ENCODE measurements around the gene SRPRA. TPM values are rescaled to one million over a fixed set of nuclear protein-coding genes. Genes with fewer than 3 reads are reported as not detected.
"Not testable (repeated sequence)": the region's sequence is repeated elsewhere in the genome, so short reads cannot be mapped to it uniquely, and the experiment has no call there.

Gene SRPRA
- total RNA-seq, 5 donors from 2014 or later (not counting 1 experiment from before 2014, with no cell fraction given) = 134 to 176 (median 142) TPM

DNA sequence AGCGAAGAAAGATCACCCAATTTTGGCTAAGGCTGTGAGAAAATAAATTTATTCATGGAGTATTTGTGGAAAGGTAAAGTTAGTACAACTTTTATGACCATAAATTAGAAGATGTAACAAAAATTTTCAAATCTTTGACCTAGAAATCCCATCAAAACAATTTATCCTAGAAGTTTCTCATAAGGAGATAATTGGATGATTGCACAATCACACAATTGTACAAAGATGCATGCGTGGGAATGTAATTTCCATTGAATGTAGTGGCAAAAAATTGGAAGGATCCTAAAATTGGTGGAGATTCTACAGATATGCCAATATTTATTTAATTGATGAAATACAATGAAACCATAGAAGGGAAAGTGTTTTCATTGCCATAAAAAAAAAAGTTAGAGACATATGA, 11.6 kb downstream of the SRPRA start:
- CTCF ChIA-PET = interaction anchor here in 1 of 2 donors (0.5 to 0.6 kb wide), 2 partner anchors 8 to 13 kb away, joined by 3 to 4 read pairs; no protein-coding TSS in a partner anchor

DNA sequence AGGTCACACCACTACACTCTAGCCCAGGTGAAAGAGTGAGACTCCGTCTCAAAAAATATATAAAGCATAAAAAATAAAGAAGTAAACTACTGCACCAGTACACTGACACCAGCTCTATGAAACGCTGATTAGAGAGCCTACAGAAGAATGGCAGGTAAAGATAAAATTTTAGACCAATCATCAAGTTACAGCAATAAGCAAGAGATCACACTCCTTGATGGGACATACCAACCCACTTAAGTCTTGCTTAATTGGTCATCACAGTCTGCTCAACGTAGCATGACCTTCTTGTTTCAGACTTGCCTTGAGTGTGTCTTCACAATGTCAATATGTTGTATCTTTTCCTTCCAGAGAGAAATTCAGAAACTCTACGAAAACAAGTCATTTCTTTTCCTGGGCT, 12.5 kb downstream of the SRPRA start:
- ATAC-seq (replicated peaks in 1 of 4) (no peak), DNase-seq (no peak)
- Histone ChIP-seq H3K27ac (ENCODE audit: low read length) (no peak overlapping the region), H3K36me3 (ENCODE audit: control insufficient read depth in 2 of 2, extremely low read depth in 1 of 2, insufficient read depth in 1 of 2, low read length in 1 of 2) (peaks cover 10 to 17% of the 10 kb centered on the region in 2 donors), H3K9me3 (no peaks in the 10 kb centered on the region), H3K27me3 (replicated peaks in 1 of 2; ENCODE audit: control insufficient read depth in 2 of 2, extremely low read depth in 1 of 2, insufficient read depth in 2 of 2, low read length in 1 of 2) (no peaks in the 10 kb centered on the region), H3K4me3 (ENCODE audit: control insufficient read depth in 1 of 2, extremely low read depth in 1 of 2, low read length in 1 of 2) (no peak overlapping the region), H3K4me1 (ENCODE audit: control insufficient read depth in 1 of 2, extremely low read depth in 1 of 2, insufficient read depth in 2 of 2, low read length in 2 of 2) (no peaks in the 10 kb centered on the region)
- no peaks in the 10 kb centered on the region for H3K9me3 Mint-ChIP-seq
- ChIA-PET POLR2A (no interaction called here), CTCF (no interaction called here)
- H3K4me1 Mint-ChIP-seq = no peaks in the 10 kb centered on the region
- H3K4me3 Mint-ChIP-seq = no peak overlapping the region
- H3K27me3 Mint-ChIP-seq = no peaks in the 10 kb centered on the region
- peaks cover 14% of the 10 kb centered on the region for H3K36me3 Mint-ChIP-seq
- 100% methylated on average over 2 of the region's 4 CpGs for WGBS (ENCODE audit: insufficient coverage)
- no peak overlapping the region for H3K27ac Mint-ChIP-seq

More for the DNA sequence above, 11.6 kb downstream of the SRPRA start:
- no CpG with 5 or more reads among the region's 2 CpGs for WGBS (ENCODE audit: insufficient coverage)
- no peak overlapping the region for H3K4me3 Mint-ChIP-seq
- H3K9me3 Mint-ChIP-seq = no peaks in the 10 kb centered on the region
- Histone ChIP-seq H3K4me1 (ENCODE audit: control insufficient read depth in 1 of 2, extremely low read depth in 1 of 2, insufficient read depth in 2 of 2, low read length in 2 of 2) (no peaks in the 10 kb centered on the region), H3K4me3 (ENCODE audit: control insufficient read depth in 1 of 2, extremely low read depth in 1 of 2, low read length in 1 of 2) (no peak overlapping the region), H3K27me3 (replicated peaks in 1 of 2; ENCODE audit: control insufficient read depth in 2 of 2, extremely low read depth in 1 of 2, insufficient read depth in 2 of 2, low read length in 1 of 2) (no peaks in the 10 kb centered on the region), H3K27ac (ENCODE audit: low read length) (no peak overlapping the region), H3K9me3 (no peaks in the 10 kb centered on the region), H3K36me3 (ENCODE audit: control insufficient read depth in 2 of 2, extremely low read depth in 1 of 2, insufficient read depth in 1 of 2, low read length in 1 of 2) (peaks cover 10 to 20% of the 10 kb centered on the region in 2 donors)
- ATAC-seq (replicated peaks in 1 of 4) = no peak
- no peaks in the 10 kb centered on the region for H3K4me1 Mint-ChIP-seq
- peaks cover 13% of the 10 kb centered on the region for H3K36me3 Mint-ChIP-seq
- POLR2A ChIA-PET = no interaction called here
- H3K27me3 Mint-ChIP-seq = no peaks in the 10 kb centered on the region
- DNase-seq = no peak
- peak overlapping the region in 1 of 2 donors; percentile 11 for H3K27ac Mint-ChIP-seq

DNA sequence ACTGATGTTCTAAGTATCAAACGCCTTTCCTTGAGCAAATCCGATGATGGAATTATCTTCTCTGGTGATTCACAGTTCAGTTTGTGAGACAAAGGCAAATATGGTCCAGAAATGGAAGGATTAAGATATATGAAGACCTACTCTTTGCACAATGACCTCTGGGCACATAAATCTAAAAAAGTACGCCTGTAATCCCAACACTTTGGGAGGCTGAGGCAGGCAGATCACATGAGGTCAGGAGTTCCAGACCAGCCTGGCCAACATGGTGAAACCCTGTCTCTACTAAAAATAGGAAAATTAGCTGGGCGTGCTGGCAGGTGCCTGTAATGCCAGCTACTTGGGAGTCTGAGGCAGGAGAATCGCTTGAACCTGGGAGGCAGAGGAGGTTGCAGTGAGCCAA, 13.2 kb downstream of the SRPRA start:
- ATAC-seq (replicated peaks in 1 of 4); H3K9me3 Mint-ChIP-seq; H3K27ac ChIP-seq (ENCODE audit: low read length); H3K4me1 Mint-ChIP-seq; CTCF ChIA-PET; H3K27me3 ChIP-seq (replicated peaks in 1 of 2; ENCODE audit: control insufficient read depth in 2 of 2, extremely low read depth in 1 of 2, insufficient read depth in 2 of 2, low read length in 1 of 2); H3K4me3 Mint-ChIP-seq; DNase-seq; H3K27ac Mint-ChIP-seq; H3K27me3 Mint-ChIP-seq; H3K4me1 ChIP-seq (ENCODE audit: control insufficient read depth in 1 of 2, extremely low read depth in 1 of 2, insufficient read depth in 2 of 2, low read length in 2 of 2); H3K9me3 ChIP-seq; H3K4me3 ChIP-seq (ENCODE audit: control insufficient read depth in 1 of 2, extremely low read depth in 1 of 2, low read length in 1 of 2); POLR2A ChIA-PET: not testable (repeated sequence)
- WGBS (ENCODE audit: insufficient coverage) = 100% methylated on average over 3 of the region's 5 CpGs
- peaks cover 17% of the 10 kb centered on the region for H3K36me3 Mint-ChIP-seq
- H3K36me3 ChIP-seq (ENCODE audit: control insufficient read depth in 2 of 2, extremely low read depth in 1 of 2, insufficient read depth in 1 of 2, low read length in 1 of 2) = peaks cover 10 to 17% of the 10 kb centered on the region in 2 donors

DNA sequence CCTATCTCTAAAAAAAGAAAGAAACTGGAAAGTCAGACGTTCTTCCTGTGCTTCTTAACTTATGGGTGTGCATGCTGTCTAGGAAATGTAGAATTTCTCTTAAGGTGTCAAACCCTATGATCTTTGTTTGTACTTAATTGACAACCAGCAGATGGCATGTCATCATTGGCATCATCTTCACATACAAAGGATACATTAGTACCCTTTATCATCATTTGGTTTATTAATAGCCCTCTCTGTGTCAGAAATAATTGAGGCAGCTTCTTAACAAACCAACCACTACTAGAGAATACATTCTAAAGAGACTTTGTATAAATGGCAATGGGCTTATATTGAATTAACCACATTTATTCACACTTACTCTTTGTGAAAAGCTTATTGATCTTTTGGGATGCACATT, 13.9 kb downstream of the SRPRA start:
- no peaks in the 10 kb centered on the region for H3K27me3 ChIP-seq (replicated peaks in 1 of 2; ENCODE audit: control insufficient read depth in 2 of 2, extremely low read depth in 1 of 2, insufficient read depth in 2 of 2, low read length in 1 of 2)
- ChIA-PET POLR2A (no interaction called here), CTCF (no interaction called here)
- peaks cover 10 to 17% of the 10 kb centered on the region in 2 donors for H3K36me3 ChIP-seq (ENCODE audit: control insufficient read depth in 2 of 2, extremely low read depth in 1 of 2, insufficient read depth in 1 of 2, low read length in 1 of 2)
- H3K9me3 Mint-ChIP-seq = no peaks in the 10 kb centered on the region
- no peak overlapping the region for H3K27ac Mint-ChIP-seq
- H3K4me3 Mint-ChIP-seq = no peak overlapping the region
- no peak overlapping the region for H3K27ac ChIP-seq (ENCODE audit: low read length)
- peaks cover 20% of the 10 kb centered on the region for H3K36me3 Mint-ChIP-seq
- H3K9me3 ChIP-seq = no peaks in the 10 kb centered on the region
- DNase-seq (no peak), ATAC-seq (replicated peaks in 1 of 4) (no peak)
- H3K4me1 Mint-ChIP-seq = no peaks in the 10 kb centered on the region
- H3K4me3 ChIP-seq (ENCODE audit: control insufficient read depth in 1 of 2, extremely low read depth in 1 of 2, low read length in 1 of 2) = no peak overlapping the region
- no peaks in the 10 kb centered on the region for H3K4me1 ChIP-seq (ENCODE audit: control insufficient read depth in 1 of 2, extremely low read depth in 1 of 2, insufficient read depth in 2 of 2, low read length in 2 of 2)
- H3K27me3 Mint-ChIP-seq = no peaks in the 10 kb centered on the region
- WGBS (ENCODE audit: insufficient coverage) = no CpG with 5 or more reads among the region's 1 CpG

DNA sequence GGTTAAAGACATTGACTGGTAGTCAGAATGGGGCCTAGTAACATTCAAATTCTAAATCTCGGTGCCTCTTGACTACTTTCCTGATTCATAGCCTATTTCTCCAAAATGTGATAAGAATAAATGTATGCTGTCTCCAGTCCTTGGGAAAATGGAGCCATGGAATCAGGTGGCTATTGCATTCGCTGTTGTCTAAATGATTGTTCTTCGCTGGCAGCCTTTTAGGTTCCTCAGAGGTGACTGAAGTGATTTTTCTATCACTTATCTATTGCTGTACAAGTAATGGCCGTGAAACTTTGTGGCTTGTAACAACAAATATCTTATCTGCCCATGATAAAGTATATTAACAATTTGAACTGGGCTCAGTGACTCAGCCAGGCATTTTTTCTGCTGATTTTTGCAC, 15.4 kb downstream of the SRPRA start:
- H3K4me3 ChIP-seq (ENCODE audit: control insufficient read depth in 1 of 2, extremely low read depth in 1 of 2, low read length in 1 of 2) = no peak overlapping the region
- H3K27ac Mint-ChIP-seq = no peak overlapping the region
- H3K9me3 ChIP-seq = no peaks in the 10 kb centered on the region
- no peaks in the 10 kb centered on the region for H3K27me3 Mint-ChIP-seq
- H3K27ac ChIP-seq (ENCODE audit: low read length) = no peak overlapping the region
- no peaks in the 10 kb centered on the region for H3K9me3 Mint-ChIP-seq
- ChIA-PET CTCF (interaction anchor here in 1 of 2 donors (0.6 kb wide), 1 partner anchor 1776 kb away, joined by 3 read pairs; no protein-coding TSS in a partner anchor), POLR2A (no interaction called here)
- H3K27me3 ChIP-seq (replicated peaks in 1 of 2; ENCODE audit: control insufficient read depth in 2 of 2, extremely low read depth in 1 of 2, insufficient read depth in 2 of 2, low read length in 1 of 2) = no peaks in the 10 kb centered on the region
- no peak for ATAC-seq (replicated peaks in 1 of 4)
- no peaks in the 10 kb centered on the region for H3K4me1 Mint-ChIP-seq
- DNase-seq = no peak
- H3K4me3 Mint-ChIP-seq = no peak overlapping the region
- peaks cover 10 to 17% of the 10 kb centered on the region in 2 donors for H3K36me3 ChIP-seq (ENCODE audit: control insufficient read depth in 2 of 2, extremely low read depth in 1 of 2, insufficient read depth in 1 of 2, low read length in 1 of 2)
- no CpG with 5 or more reads among the region's 4 CpGs for WGBS (ENCODE audit: insufficient coverage)
- no peaks in the 10 kb centered on the region for H3K4me1 ChIP-seq (ENCODE audit: control insufficient read depth in 1 of 2, extremely low read depth in 1 of 2, insufficient read depth in 2 of 2, low read length in 2 of 2)
- peaks cover 23% of the 10 kb centered on the region for H3K36me3 Mint-ChIP-seq

DNA sequence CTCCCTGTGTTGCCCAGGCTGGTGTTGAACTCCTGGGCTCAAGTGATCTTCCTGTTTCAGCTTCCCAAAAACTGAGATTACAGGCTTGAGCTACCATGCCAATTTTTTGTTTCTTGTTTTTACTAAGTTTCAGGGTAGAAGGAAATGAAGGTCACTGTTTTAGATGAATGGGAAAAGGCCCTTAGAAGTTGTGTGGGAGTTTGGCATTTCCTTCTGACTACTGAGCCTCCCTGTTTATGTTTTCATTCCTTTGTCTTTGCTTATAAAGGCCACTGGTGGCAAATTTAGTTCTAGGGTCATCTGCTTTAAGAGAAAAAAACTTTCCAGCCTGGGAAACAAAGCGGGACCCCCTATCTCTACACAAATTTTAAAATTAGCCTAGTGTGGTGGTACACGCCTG, 22.1 kb downstream of the SRPRA start:
- Mint-ChIP-seq H3K36me3 (peaks cover 25% of the 10 kb centered on the region), H3K4me1 (no peaks in the 10 kb centered on the region), H3K27ac (no peak overlapping the region), H3K9me3 (no peaks in the 10 kb centered on the region), H3K27me3 (no peaks in the 10 kb centered on the region), H3K4me3 (no peak overlapping the region)
- ChIA-PET CTCF (interaction anchor here in 1 of 2 donors (0.7 kb wide), 1 partner anchor 41 kb away, joined by 7 read pairs; no protein-coding TSS in a partner anchor), POLR2A (no interaction called here)
- peaks cover 0 to 4% of the 10 kb centered on the region in 2 donors for H3K36me3 ChIP-seq (ENCODE audit: control insufficient read depth in 2 of 2, extremely low read depth in 1 of 2, insufficient read depth in 1 of 2, low read length in 1 of 2)
- H3K9me3 ChIP-seq = no peaks in the 10 kb centered on the region
- no peaks in the 10 kb centered on the region for H3K27me3 ChIP-seq (replicated peaks in 1 of 2; ENCODE audit: control insufficient read depth in 2 of 2, extremely low read depth in 1 of 2, insufficient read depth in 2 of 2, low read length in 1 of 2)
- WGBS (ENCODE audit: insufficient coverage) = 100% methylated on average over 1 of the region's 2 CpGs
- no peaks in the 10 kb centered on the region for H3K4me1 ChIP-seq (ENCODE audit: control insufficient read depth in 1 of 2, extremely low read depth in 1 of 2, insufficient read depth in 2 of 2, low read length in 2 of 2)
- H3K4me3 ChIP-seq (ENCODE audit: control insufficient read depth in 1 of 2, extremely low read depth in 1 of 2, low read length in 1 of 2) = no peak overlapping the region
- H3K27ac ChIP-seq (ENCODE audit: low read length) = no peak overlapping the region
- DNase-seq (no peak), ATAC-seq (replicated peaks in 1 of 4) (no peak)

DNA sequence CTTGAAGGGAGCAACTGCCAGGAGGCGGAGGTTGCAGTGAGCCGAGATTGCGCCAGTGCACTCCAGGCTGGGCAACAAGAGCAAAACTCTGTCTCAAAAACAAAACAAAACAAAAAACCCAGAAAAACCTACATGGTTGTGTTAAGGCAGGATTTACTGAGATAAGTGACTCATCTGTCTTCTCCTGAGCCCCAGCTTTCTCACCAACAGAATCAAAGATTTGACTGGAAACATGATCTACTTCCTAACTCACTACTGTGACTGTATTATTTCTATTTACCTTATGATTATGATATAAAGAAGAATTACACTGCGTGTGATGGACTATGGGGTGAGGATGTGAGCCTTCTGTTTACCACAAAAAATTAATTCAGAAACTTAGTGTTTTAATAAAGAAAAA, 35.3 kb downstream of the SRPRA start:
- WGBS (ENCODE audit: insufficient coverage) = no CpG with 5 or more reads among the region's 4 CpGs
- POLR2A ChIA-PET = interaction anchor here in 1 of 2 donors (0.6 kb wide), 1 partner anchor 16 kb away, joined by 4 read pairs; no protein-coding TSS in a partner anchor
- H3K36me3 Mint-ChIP-seq = peaks cover 27% of the 10 kb centered on the region
- Histone ChIP-seq H3K4me3 (ENCODE audit: control insufficient read depth in 1 of 2, extremely low read depth in 1 of 2, low read length in 1 of 2) (no peak overlapping the region), H3K27ac (ENCODE audit: low read length) (no peak overlapping the region), H3K4me1 (ENCODE audit: control insufficient read depth in 1 of 2, extremely low read depth in 1 of 2, insufficient read depth in 2 of 2, low read length in 2 of 2) (no peaks in the 10 kb centered on the region), H3K9me3 (no peaks in the 10 kb centered on the region), H3K36me3 (ENCODE audit: control insufficient read depth in 2 of 2, extremely low read depth in 1 of 2, insufficient read depth in 1 of 2, low read length in 1 of 2) (peaks cover 2 to 9% of the 10 kb centered on the region in 2 donors), H3K27me3 (replicated peaks in 1 of 2; ENCODE audit: control insufficient read depth in 2 of 2, extremely low read depth in 1 of 2, insufficient read depth in 2 of 2, low read length in 1 of 2) (no peaks in the 10 kb centered on the region)
- H3K9me3 Mint-ChIP-seq = no peaks in the 10 kb centered on the region
- H3K27ac Mint-ChIP-seq = no peak overlapping the region
- ATAC-seq (replicated peaks in 1 of 4) (no peak), DNase-seq (no peak)
- CTCF ChIA-PET = interaction anchor here in 1 of 2 donors (0.6 kb wide), 1 partner anchor 66 kb away, joined by 10 read pairs; no protein-coding TSS in a partner anchor
- H3K4me3 Mint-ChIP-seq = no peak overlapping the region
- H3K4me1 Mint-ChIP-seq = no peaks in the 10 kb centered on the region
- no peaks in the 10 kb centered on the region for H3K27me3 Mint-ChIP-seq

Measured in T-cell (primary cell).